ENCODE results near the gene CES3. TPM values are rescaled to one million over a fixed set of nuclear protein-coding genes. Genes with fewer than 3 reads are reported as not detected.

CES3 gene
- total and polyA plus RNA-seq, 9 of the 15 experiments (the other 6 are each of a cell fraction or from before 2014, with no cell fraction given): 0.06 to 2.2 (median 0.68) TPM

DNA sequence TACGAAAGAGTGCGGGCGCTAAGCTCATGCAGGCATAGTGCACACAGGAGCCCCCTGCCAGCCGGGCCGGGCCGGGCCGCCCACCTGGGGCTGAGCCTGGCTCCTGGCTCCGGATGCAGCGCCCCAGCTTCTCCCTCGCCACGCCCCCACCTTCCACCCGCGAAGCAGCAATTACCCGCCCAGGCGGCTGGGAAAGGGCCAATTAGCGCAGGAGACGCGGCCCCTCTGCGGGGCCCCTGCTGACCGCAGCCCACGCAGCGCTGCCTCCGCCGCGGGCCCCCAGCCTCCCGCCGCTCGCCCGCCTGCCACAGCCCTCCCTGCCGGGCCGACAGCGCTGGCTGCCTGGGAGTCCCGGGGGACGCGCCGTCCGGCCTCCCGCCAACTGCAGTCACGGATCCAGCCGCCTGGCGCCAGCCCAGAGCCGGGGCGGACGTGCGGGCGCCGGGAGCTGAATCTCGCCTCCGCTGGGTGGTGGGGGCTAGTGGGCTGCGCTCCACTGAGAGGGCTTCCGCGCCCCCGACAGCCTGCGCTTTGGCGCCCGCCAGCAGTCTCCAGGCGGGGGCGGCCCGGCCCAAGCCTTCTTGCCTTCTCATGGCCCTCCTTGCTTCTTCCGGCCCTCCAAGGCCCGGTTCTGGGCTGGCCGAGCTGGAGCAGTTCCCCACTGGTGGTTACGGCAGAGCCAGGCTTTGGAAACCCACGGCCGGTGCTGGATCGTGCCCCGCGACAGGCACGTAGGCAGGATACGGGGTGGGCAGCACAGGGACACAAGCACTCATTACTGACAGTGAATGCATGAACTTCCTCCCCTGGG, 53.0 kb downstream of the CES3 start (continued):
- TF ChIP-seq, protein P1, sequence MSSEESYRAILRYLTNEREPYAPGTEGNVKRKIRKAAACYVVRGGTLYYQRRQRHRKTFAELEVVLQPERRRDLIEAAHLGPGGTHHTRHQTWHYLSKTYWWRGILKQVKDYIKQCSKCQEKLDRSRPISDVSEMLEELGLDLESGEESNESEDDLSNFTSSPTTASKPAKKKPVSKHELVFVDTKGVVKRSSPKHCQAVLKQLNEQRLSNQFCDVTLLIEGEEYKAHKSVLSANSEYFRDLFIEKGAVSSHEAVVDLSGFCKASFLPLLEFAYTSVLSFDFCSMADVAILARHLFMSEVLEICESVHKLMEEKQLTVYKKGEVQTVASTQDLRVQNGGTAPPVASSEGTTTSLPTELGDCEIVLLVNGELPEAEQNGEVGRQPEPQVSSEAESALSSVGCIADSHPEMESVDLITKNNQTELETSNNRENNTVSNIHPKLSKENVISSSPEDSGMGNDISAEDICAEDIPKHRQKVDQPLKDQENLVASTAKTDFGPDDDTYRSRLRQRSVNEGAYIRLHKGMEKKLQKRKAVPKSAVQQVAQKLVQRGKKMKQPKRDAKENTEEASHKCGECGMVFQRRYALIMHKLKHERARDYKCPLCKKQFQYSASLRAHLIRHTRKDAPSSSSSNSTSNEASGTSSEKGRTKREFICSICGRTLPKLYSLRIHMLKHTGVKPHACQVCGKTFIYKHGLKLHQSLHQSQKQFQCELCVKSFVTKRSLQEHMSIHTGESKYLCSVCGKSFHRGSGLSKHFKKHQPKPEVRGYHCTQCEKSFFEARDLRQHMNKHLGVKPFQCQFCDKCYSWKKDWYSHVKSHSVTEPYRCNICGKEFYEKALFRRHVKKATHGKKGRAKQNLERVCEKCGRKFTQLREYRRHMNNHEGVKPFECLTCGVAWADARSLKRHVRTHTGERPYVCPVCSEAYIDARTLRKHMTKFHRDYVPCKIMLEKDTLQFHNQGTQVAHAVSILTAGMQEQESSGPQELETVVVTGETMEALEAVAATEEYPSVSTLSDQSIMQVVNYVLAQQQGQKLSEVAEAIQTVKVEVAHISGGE (CRISPR knock-in tag; IDR thresholded peaks at IDR 0.05): no peak
- TF ChIP-seq NFYB (IDR thresholded peaks at IDR 0.05; ENCODE audit: extremely low read depth, insufficient read length) (no peak), PHF21A (IDR thresholded peaks at IDR 0.05; ENCODE audit: borderline replicate concordance, low read depth) (no peak), ZNF551 (CRISPR knock-in tag; IDR thresholded peaks at IDR 0.05) (no peak), L3MBTL2 (IDR thresholded peaks at IDR 0.05) (peak; percentile 70), STAT5A (IDR thresholded peaks at IDR 0.05; ENCODE audit: borderline replicate concordance, low read length) (no peak), ASH1L (IDR thresholded peaks at IDR 0.05; ENCODE audit: borderline replicate concordance, low read depth, partially characterized antibody) (no peak), SMAD3 (CRISPR knock-in tag; conservative IDR thresholded peaks at IDR 0.05) (no peak), BCL6 (CRISPR knock-in tag; IDR thresholded peaks at IDR 0.05) (no peak), ARNT (IDR thresholded peaks at IDR 0.05) (no peak), EZH2 (IDR thresholded peaks at IDR 0.05; ENCODE audit: borderline replicate concordance, low read depth, low read length) (no peak), CBX2 (IDR thresholded peaks at IDR 0.05; ENCODE audit: insufficient read depth, low read length, poor library complexity, severe bottlenecking) (no peak), CEBPG (CRISPR knock-in tag; IDR thresholded peaks at IDR 0.05) (0 out of 2 replicates have a peak, but pooled peaks have one; percentile 18), CEBPG (tag; conservative IDR thresholded peaks at IDR 0.05 in 1 of 2, IDR thresholded peaks at IDR 0.05 in 1 of 2) (no peak), CREM (IDR thresholded peaks at IDR 0.05; ENCODE audit: low read depth) (no peak; the same call in 1 of the 2 replicates), CTBP1 (IDR thresholded peaks at IDR 0.05; ENCODE audit: borderline replicate concordance) (peak; percentile 77; the same call in 1 of the 2 replicates), CBX5 (IDR thresholded peaks at IDR 0.05; ENCODE audit: borderline replicate concordance, low read depth) (no peak)
- TF ChIP-seq, protein P2, sequence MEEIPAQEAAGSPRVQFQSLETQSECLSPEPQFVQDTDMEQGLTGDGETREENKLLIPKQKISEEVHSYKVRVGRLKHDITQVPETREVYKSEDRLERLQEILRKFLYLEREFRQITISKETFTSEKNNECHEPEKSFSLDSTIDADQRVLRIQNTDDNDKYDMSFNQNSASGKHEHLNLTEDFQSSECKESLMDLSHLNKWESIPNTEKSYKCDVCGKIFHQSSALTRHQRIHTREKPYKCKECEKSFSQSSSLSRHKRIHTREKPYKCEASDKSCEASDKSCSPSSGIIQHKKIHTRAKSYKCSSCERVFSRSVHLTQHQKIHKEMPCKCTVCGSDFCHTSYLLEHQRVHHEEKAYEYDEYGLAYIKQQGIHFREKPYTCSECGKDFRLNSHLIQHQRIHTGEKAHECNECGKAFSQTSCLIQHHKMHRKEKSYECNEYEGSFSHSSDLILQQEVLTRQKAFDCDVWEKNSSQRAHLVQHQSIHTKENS (CRISPR knock-in tag; IDR thresholded peaks at IDR 0.05): no peak
- TF ChIP-seq, protein P3, sequence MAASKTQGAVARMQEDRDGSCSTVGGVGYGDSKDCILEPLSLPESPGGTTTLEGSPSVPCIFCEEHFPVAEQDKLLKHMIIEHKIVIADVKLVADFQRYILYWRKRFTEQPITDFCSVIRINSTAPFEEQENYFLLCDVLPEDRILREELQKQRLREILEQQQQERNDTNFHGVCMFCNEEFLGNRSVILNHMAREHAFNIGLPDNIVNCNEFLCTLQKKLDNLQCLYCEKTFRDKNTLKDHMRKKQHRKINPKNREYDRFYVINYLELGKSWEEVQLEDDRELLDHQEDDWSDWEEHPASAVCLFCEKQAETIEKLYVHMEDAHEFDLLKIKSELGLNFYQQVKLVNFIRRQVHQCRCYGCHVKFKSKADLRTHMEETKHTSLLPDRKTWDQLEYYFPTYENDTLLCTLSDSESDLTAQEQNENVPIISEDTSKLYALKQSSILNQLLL (CRISPR knock-in tag; IDR thresholded peaks at IDR 0.05; ENCODE audit: borderline replicate concordance): no peak
- TF ChIP-seq, protein P4, sequence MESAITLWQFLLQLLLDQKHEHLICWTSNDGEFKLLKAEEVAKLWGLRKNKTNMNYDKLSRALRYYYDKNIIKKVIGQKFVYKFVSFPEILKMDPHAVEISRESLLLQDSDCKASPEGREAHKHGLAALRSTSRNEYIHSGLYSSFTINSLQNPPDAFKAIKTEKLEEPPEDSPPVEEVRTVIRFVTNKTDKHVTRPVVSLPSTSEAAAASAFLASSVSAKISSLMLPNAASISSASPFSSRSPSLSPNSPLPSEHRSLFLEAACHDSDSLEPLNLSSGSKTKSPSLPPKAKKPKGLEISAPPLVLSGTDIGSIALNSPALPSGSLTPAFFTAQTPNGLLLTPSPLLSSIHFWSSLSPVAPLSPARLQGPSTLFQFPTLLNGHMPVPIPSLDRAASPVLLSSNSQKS (CRISPR knock-in tag; IDR thresholded peaks at IDR 0.05): no peak
- TF ChIP-seq, protein P5, sequence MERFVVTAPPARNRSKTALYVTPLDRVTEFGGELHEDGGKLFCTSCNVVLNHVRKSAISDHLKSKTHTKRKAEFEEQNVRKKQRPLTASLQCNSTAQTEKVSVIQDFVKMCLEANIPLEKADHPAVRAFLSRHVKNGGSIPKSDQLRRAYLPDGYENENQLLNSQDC (CRISPR knock-in tag; IDR thresholded peaks at IDR 0.05): no peak

Measured in K562 (cell line).